ENCODE data around the gene PRRG1. TPM values are rescaled to one million over a fixed set of nuclear protein-coding genes. Genes with fewer than 3 reads are reported as not detected.
"Not testable (repeated sequence)": the region's sequence is repeated elsewhere in the genome, so short reads cannot be mapped to it uniquely, and the experiment has no call there.

PRRG1 gene
- total and polyA plus RNA-seq, 8 donors, result 0.76 to 8.8 (median 2.9) TPM

DNA sequence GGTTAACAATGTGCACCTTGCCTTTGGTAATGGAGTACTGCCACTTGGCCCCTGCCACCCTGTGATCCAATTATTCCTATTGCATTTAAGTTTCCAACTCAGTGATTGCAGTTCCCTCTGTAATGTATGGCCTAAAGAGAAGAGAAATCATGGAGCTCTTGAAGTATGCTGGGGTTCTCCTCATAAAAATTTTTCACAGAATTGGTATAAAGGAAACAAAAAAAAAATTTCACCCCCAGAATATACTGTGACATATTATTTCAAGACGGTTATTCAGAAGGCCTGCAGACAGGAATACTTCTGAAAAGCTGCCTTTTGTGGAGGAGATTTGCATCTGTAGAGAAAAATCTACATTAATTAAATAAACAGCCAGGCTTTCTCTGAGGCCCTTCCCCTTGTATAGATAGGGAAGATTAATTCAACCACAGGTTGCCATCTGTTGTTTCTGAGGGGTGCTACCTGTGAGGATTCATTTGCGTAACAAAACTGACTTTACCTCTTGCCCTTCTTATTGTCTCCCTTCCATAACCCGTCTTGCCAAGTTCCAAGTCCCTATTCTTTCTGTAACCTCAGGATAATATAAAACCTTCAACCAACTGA, 127.5 kb downstream of the PRRG1 start:
- no peak for TF ChIP-seq EP300 (IDR thresholded peaks at IDR 0.05)
- TF ChIP-seq, protein P1, sequence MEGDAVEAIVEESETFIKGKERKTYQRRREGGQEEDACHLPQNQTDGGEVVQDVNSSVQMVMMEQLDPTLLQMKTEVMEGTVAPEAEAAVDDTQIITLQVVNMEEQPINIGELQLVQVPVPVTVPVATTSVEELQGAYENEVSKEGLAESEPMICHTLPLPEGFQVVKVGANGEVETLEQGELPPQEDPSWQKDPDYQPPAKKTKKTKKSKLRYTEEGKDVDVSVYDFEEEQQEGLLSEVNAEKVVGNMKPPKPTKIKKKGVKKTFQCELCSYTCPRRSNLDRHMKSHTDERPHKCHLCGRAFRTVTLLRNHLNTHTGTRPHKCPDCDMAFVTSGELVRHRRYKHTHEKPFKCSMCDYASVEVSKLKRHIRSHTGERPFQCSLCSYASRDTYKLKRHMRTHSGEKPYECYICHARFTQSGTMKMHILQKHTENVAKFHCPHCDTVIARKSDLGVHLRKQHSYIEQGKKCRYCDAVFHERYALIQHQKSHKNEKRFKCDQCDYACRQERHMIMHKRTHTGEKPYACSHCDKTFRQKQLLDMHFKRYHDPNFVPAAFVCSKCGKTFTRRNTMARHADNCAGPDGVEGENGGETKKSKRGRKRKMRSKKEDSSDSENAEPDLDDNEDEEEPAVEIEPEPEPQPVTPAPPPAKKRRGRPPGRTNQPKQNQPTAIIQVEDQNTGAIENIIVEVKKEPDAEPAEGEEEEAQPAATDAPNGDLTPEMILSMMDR (IDR thresholded peaks at IDR 0.05), result no peak
- DNase-seq, result no peak
- Histone ChIP-seq H3K4me3 (no peak overlapping the region), H3K27me3 (no peaks in the 10 kb centered on the region), H3K36me3 (no peaks in the 10 kb centered on the region), H3K27ac (no peak overlapping the region), H3K4me1 (no peaks in the 10 kb centered on the region), H3K9me3 (no peaks in the 10 kb centered on the region)
- WGBS, 5 donors, result 48 to 91% (median 83%) methylated on average over 3 of the region's 3 CpGs
- intact Hi-C loops (cut with DNase I; ENCODE audit: low total_unique reads), result no loop called here

DNA sequence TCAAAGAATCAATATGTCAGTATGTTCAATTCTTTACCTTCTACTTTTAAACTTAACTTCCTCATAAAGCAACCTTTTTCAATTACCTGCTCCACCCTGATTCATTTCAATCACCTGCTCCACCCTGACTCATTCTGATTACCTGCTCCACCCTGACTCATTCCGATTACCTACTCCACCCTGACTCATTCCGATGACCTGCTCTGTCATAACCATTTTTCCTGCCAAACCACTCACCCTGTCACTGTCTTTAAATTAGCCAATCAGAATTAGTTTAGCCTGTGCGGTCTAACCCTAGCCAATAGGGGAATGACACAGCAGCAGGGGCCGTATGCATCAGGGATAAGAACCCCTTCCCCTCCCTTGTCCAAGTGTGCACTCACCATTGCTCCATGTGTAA, 135.2 kb downstream of the PRRG1 start:
- H3K27me3 ChIP-seq; H3K36me3 ChIP-seq; H3K27ac ChIP-seq; DNase-seq; intact Hi-C loops (cut with DNase I; ENCODE audit: low total_unique reads); H3K9me3 ChIP-seq; H3K4me3 ChIP-seq; H3K4me1 ChIP-seq: not testable (repeated sequence)
- WGBS, 5 donors, result 47 to 72% (median 57%) methylated on average over 4 of the region's 4 CpGs

DNA sequence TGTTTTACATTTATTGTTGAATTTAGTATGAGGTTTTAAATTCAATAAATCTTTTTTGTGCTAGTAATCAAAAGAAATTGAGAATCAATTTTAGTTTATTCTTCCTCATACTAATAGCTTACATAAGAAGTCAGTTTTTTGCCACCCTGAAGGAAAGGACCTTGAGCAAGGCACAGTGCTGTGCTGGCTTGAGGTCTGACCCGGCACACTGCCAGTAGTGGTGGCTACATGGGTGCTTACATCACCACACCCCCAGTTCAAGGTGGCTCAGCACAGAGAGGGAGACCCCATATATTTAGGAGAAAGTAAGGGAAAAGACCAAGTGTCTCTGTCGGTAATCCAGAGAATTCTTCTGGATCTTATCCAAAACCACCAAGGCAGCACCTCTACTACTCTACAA, 136.3 kb downstream of the PRRG1 start:
- H3K9me3 ChIP-seq, result no peaks in the 10 kb centered on the region
- 83 to 90% (median 87%) methylated on average over 2 of the region's 2 CpGs for WGBS, 5 donors
- H3K27ac ChIP-seq, result no peak overlapping the region
- no peak overlapping the region for H3K4me3 ChIP-seq
- intact Hi-C loops (cut with DNase I; ENCODE audit: low total_unique reads), result no loop called here
- no peaks in the 10 kb centered on the region for H3K27me3 ChIP-seq
- H3K4me1 ChIP-seq, result no peaks in the 10 kb centered on the region
- DNase-seq, result no peak
- H3K36me3 ChIP-seq, result no peaks in the 10 kb centered on the region
- TF ChIP-seq, protein P1 (IDR thresholded peaks at IDR 0.05), result no peak
- TF ChIP-seq EP300 (IDR thresholded peaks at IDR 0.05) (no peak), POLR2A (IDR thresholded peaks at IDR 0.05) (no peak), POLR2AphosphoS5 (IDR thresholded peaks at IDR 0.05) (no peak)

DNA sequence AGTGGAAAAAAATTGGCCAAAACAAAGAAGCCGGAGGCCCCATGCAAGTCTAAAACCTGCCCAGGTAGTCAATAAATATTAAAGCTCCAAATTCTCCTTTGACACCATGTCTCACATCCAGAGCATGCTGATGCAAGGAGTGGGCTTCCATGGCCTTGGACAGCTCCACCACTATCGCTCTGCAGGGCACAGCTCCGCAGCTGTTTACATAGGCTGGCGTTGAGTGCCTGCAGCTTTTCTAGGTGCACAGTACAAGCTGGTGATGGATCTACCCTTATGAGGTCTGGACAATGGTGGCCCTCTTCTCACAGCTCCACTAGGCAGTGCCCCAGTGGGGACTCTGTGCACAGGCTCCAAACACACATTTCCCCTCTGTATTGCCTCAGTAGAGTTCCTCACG, 138.1 kb downstream of the PRRG1 start:
- TF ChIP-seq POLR2AphosphoS5 (IDR thresholded peaks at IDR 0.05) (no peak), EP300 (IDR thresholded peaks at IDR 0.05) (no peak), POLR2A (IDR thresholded peaks at IDR 0.05) (no peak)
- TF ChIP-seq, protein P1 (IDR thresholded peaks at IDR 0.05), result no peak
- H3K36me3 ChIP-seq, result no peaks in the 10 kb centered on the region
- intact Hi-C loops (cut with DNase I; ENCODE audit: low total_unique reads), result no loop called here
- no peak for DNase-seq
- no peaks in the 10 kb centered on the region for H3K27me3 ChIP-seq
- H3K4me3 ChIP-seq, result no peak overlapping the region
- WGBS, 5 donors, result 87 to 93% (median 87%) methylated on average over 3 to 5 of the region's 5 CpGs
- no peak overlapping the region for H3K27ac ChIP-seq
- no peaks in the 10 kb centered on the region for H3K4me1 ChIP-seq
- no peaks in the 10 kb centered on the region for H3K9me3 ChIP-seq

DNA sequence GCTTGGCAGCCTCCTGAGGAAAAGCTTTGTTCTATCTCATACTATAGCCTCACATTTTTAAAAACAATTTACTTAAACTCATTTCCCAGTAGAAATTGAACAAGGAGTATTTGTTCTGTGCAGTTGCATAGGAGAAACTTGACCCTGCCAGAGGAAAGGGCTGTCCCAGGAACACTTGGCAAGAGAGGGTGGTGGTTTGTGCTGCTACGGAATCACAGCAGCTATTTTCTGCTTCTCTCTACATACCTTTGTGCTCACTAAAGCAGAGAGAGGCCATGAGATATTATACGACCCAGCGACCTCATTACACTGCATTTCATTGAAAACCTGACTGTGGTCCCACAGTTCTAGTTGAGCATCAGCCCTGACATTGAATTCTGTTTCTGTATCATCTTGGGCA, 139.2 kb downstream of the PRRG1 start:
- Histone ChIP-seq H3K27me3 (no peaks in the 10 kb centered on the region), H3K27ac (no peak overlapping the region), H3K4me1 (no peaks in the 10 kb centered on the region), H3K4me3 (no peak overlapping the region), H3K36me3 (no peaks in the 10 kb centered on the region), H3K9me3 (no peaks in the 10 kb centered on the region)
- 77 to 91% (median 87%) methylated on average over 3 of the region's 3 CpGs for WGBS, 5 donors
- intact Hi-C loops (cut with DNase I; ENCODE audit: low total_unique reads), result no loop called here
- no peak for DNase-seq
- TF ChIP-seq POLR2AphosphoS5 (IDR thresholded peaks at IDR 0.05) (no peak), EP300 (IDR thresholded peaks at IDR 0.05) (no peak), POLR2A (IDR thresholded peaks at IDR 0.05) (no peak)
- TF ChIP-seq, protein P1 (IDR thresholded peaks at IDR 0.05), result no peak

Measured in stomach (tissue), 9 donors.